ENCODE data around the gene YWHAG. TPM values are rescaled to one million over a fixed set of nuclear protein-coding genes. Genes with fewer than 3 reads are reported as not detected.
"Not testable (repeated sequence)": the region's sequence is repeated elsewhere in the genome, so short reads cannot be mapped to it uniquely, and the experiment has no call there.

YWHAG gene
- total RNA-seq, 4 donors from 2014 or later: 52.8 to 97.7 (median 66.3) TPM

GRCh38 chr7:76338298-76339084, 20.3 kb downstream of the YWHAG start:
- Histone ChIP-seq H3K27me3 (no peaks in the 10 kb centered on the region), H3K27ac (no peak overlapping the region), H3K9me3 (no peaks in the 10 kb centered on the region), H3K36me3 (peaks cover 0 to 61% (median 6%) of the 10 kb centered on the region in 3 donors), H3K4me3 (no peak overlapping the region), H3K4me1 (peaks cover 3 to 78% (median 25%) of the 10 kb centered on the region in 3 donors)
- intact Hi-C loops (cut with DNase I): no loop called here
- DNase-seq: no peak
- TF ChIP-seq CTCF (IDR thresholded peaks at IDR 0.05) (no peak), POLR2A (IDR thresholded peaks at IDR 0.05) (no peak)
- 53 to 60% methylated on average over 9 of the region's 9 CpGs for WGBS, 2 donors

DNA sequence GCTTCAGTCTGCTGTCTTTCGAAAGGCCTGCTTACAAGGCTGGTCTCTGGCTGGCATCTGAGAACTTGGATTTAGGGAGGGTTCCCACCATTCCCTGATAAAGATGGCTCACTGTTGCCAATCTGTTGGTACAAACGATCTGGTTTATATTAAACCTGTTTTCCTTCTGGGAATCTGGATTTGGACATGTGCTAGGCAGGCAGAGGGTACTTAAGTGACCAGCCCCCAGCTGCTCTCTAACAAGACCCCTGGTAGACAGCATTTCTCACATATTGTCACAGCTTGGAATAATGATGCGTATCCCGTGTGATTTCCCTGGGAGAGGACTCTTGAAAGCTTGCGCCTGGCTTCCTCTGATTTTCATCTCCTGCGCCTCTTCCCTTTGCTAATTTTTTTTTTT, 21.6 kb downstream of the YWHAG start:
- Histone ChIP-seq H3K27me3 (no peaks in the 10 kb centered on the region), H3K4me3 (no peak overlapping the region), H3K36me3 (peaks cover 0 to 59% (median 0%) of the 10 kb centered on the region in 3 donors), H3K27ac (no peak overlapping the region), H3K9me3 (no peaks in the 10 kb centered on the region), H3K4me1 (peaks cover 3 to 81% (median 22%) of the 10 kb centered on the region in 3 donors)
- 81 to 92% methylated on average over 5 to 6 of the region's 6 CpGs for WGBS, 2 donors
- no peak for DNase-seq
- intact Hi-C loops (cut with DNase I): no loop called here
- TF ChIP-seq CTCF (IDR thresholded peaks at IDR 0.05) (no peak), POLR2A (IDR thresholded peaks at IDR 0.05) (no peak)

- Histone ChIP-seq H3K4me1 (peaks cover 3 to 81% (median 18%) of the 10 kb centered on the region in 3 donors), H3K36me3 (peaks cover 0 to 57% (median 0%) of the 10 kb centered on the region in 3 donors), H3K9me3 (no peaks in the 10 kb centered on the region), H3K27ac (no peak overlapping the region), H3K4me3 (no peak overlapping the region), H3K27me3 (no peaks in the 10 kb centered on the region)
- no peak for DNase-seq
- intact Hi-C loops (cut with DNase I): no loop called here
- TF ChIP-seq CTCF (IDR thresholded peaks at IDR 0.05) (no peak), POLR2A (IDR thresholded peaks at IDR 0.05) (no peak)
These were observed 22.7 kb downstream of the YWHAG start for GRCh38 chr7:76336094-76336493.

- H3K9me3 ChIP-seq; DNase-seq; intact Hi-C loops (cut with DNase I); H3K27ac ChIP-seq; H3K4me3 ChIP-seq; H3K27me3 ChIP-seq: not testable (repeated sequence)
- 88 to 94% methylated on average over 2 of the region's 2 CpGs for WGBS, 2 donors
- H3K4me1 ChIP-seq: peaks cover under 1 to 80% (median 12%) of the 10 kb centered on the region in 3 donors
- peaks cover 0 to 57% (median 0%) of the 10 kb centered on the region in 3 donors for H3K36me3 ChIP-seq
These were observed 23.4 kb downstream of the YWHAG start for GRCh38 chr7:76335417-76335816.

GRCh38 chr7:76334320-76334967, 24.3 kb downstream of the YWHAG start:
- no peak for DNase-seq
- H3K36me3 ChIP-seq: peaks cover 3 to 58% (median 6%) of the 10 kb centered on the region in 3 donors
- no peak overlapping the region for H3K4me3 ChIP-seq
- intact Hi-C loops (cut with DNase I): no loop called here
- no peak overlapping the region for H3K27ac ChIP-seq
- TF ChIP-seq POLR2A (IDR thresholded peaks at IDR 0.05): no peak
- TF ChIP-seq CTCF (IDR thresholded peaks at IDR 0.05): no peak
- H3K9me3 ChIP-seq: no peaks in the 10 kb centered on the region
- peaks cover 0 to 70% (median 9%) of the 10 kb centered on the region in 3 donors for H3K4me1 ChIP-seq
- no peaks in the 10 kb centered on the region for H3K27me3 ChIP-seq
- WGBS, 2 donors: 82 to 88% methylated on average over 6 of the region's 6 CpGs

Data from esophagus squamous epithelium (tissue), 5 donors.